ENCODE results near the gene CCDC63.

The CCDC63 gene

DNA sequence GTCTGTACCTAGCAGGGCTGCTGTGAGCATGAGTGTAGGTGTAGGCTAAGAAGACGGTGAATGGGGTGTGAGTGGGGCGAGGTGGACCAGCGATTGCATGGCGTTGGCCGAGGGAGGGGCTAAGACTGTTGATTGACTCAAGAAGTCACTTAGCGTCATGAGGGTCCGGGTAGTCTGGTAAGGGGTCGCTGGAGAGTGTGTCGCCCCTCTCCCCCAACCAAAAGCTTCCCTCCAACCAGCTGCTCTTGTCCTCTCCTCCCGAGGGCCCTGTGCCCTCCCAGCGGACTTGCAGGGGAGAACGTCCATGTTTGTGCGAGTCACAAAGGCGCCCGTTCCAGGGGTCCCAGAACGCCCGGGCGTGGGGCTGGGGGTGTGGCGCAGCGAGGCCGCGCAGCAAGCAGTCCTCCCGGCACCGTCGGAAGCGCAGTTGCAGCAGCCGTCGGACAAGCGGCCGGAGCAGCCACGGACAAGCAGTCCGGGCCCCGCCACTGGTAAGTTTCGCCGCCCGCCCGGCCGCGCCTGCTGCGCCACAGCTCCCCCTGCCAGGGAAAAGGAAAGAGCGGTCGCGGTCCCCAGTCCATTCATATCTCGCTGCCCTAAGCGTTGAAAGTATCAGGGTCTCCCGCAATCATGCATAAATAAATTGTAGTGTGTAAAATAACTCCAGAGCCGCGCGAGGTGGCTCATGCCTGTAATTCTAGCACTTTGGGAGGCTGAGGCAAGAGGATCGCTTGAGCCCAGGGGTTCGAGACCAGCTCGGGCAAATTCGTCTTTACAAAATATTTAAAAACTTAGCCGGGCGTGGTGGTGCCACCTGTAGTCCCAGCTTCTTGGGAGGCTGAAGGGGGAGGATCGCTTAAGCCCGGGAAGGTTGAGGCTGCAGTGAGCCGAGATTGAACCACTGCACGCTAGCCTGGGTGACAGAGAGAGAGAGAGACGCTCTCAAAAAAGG lies at the start of gene CCDC63:
CCDC63 (plus strand) TSS at position 373 of the 952 bp plus-strand sequence. CDS start 5,968 bp downstream, outside the sequence.
- no peak for DNase-seq (ENCODE audit: low spot score)

DNA sequence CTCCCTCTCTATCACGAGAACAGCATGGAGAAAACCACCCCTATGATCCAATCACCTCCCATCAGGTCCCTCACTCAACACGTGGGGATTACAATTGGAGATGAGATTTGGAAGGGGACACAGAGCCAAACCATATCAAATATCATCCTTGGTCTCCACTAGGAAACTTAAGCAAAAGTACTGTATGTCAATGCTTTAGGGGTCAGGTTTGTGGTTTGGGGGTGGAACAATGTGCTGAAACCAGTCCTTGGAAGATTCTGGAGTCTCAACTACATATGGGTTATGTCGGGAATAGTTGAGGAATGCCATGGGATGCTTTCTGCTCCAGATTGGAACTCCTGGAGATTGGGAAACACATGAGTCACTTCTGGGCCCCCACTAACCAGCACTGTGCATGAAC lies 48.3 kb upstream of the CCDC63 start:
- DNase-seq (ENCODE audit: low spot score): no peak

DNA sequence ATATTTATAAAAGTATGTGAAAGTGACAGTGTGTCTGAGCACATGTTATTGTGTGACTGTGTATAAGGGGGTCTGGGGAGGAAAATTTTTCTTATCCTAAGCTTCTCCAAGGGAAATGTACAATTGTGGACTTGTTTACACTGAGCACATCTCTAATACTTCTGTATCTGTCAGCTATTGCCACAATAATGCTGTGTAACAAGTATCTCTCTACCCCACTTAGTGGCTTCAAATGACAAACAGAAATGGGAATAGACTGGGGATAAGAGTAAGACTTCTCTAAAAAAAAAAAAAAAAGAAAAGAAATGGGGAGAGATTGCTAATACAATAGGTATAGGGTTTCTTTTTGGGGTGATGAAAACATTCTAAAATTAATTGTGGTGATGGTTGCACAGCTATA lies 44.3 kb upstream of the CCDC63 start:
- no peak for DNase-seq (ENCODE audit: low spot score)

DNA sequence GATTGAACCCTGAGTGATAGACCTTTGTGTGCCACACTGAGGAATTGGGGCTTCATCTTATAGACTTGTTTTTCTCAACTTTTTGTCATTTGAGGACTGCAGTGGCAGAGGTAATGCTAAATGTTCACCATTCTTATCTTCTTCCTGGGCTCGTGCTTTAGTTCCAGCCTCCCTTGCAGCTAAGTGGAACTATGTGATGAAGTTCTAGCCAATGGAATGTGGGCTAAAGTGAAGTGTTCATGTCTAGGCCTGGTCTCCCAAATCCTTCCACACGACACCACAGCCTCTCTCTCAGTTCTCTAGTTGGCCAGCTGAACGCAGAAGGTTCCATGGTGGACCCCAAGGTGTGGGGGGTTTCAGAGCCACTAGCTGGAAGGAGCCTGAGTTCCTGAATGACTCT lies 42.4 kb upstream of the CCDC63 start:
- no peak for DNase-seq (ENCODE audit: low spot score)

DNA sequence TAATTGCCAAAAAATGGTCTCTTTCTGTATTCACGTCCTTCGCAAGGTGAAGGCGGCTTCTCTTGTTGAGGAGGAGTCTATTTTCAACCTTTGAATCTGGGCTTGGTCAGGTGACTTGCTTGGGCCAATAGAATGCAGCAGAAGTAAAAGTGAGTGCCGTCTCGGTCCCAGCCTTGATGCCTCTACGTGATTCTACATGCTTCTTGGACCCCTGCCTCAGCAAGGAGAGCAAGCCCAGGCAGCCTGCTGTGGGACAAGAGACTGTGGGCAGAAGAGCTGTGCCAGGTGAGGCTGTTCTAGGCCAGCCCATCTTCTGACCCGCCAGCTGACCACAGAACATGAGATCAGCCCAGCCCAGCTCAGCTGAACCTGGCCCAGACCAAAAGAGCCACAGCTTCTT lies 39.1 kb upstream of the CCDC63 start:
- no peak for DNase-seq (ENCODE audit: low spot score)

DNA sequence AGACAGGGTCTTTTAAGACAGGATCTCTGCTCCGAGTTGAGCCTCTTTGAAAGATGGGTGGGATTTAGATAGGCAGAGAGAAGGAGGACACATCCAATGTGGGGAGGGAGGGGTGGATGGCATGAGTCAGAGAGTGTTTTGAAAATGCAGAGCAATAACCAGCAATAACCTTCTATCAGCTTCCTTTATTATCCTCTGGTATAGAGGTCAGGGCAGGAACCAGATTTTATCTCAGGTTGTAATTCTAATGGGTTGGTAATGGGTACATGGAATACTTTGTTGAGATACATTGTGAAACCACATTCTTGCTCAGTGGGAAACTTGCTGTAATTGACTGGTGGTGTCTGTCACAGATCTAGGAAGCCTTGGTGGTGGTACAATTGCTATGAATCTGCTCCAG lies 37.6 kb upstream of the CCDC63 start:
- DNase-seq (ENCODE audit: low spot score): no peak

DNA sequence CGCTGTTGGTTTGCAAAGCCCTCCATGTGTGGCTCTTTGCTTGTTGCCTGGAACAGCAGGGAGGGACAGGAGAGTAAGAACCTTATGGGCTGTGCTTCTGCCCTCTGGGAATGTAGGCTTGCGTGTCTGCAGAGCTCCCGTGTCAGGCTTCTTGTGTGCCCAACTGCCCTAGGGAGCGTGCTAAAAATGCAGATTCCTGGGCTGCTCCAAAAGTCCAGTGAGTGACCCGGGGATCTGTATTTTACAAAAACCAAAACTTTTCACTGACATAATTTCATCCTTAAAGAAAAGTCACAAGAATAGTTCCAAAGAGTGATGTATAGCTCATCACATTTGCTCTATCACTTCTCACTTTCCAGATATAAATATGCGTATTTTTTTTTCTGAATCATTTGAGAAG lies 34.8 kb upstream of the CCDC63 start:
- DNase-seq (ENCODE audit: low spot score): no peak

DNA sequence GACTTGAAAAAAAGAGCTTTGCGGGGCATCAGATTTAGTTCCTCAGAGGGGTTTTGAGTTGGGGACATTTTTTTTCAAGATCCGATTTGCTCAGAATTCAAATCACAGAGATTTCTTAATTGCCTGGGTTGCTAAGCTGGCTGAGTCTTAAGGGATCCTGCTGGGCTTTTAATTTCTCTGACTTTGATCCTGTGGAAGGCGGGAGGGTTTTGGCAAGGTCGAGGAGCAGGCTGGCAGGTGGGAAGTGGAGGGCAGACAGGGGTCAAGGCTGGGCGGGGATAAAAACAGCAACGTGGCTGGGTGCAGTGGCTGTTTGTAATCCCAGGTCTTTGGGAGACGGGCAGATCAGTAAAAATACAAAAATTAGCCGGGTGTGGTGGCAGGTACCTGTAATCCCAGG lies 33.5 kb upstream of the CCDC63 start:
- DNase-seq (ENCODE audit: low spot score): no peak

DNA sequence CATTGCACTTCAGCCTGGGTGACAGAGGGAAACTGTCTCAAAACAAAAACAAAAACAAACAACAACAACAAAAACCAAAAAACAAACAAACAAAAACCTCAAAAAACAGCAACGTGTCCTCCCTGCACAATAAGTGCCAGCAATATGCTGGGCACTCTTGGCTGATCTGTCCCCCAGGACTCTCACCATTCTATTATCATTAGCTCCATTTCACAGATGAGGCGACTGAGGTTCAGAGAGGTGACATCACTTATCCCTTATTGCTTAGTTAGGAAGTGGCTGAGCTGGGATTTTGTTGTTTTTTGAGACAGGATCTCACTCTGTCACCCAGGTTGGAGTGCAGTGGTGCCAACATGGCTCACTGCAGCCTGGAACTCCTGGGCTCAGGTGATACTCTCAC lies 33.0 kb upstream of the CCDC63 start:
- DNase-seq (ENCODE audit: low spot score): no peak

DNA sequence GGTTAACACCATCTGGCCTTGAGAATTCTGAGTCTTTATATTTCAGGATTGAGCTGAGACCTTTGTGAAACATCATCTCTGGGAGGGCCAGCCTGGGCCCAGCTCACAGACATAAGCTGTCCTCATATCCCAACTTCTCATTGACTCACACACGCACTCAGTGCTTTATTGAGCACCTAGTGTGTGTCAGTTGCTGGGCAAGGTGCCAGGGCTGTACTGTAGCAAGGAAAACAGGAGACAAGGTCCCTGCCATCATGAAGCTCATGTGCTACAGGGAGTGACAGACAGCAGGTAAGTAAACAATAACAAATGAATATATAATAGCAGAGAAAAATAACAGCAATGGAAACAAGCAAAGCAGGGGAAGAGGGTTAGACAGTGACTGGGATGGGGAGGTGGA lies 30.5 kb upstream of the CCDC63 start:
- no peak for DNase-seq (ENCODE audit: low spot score)

DNA sequence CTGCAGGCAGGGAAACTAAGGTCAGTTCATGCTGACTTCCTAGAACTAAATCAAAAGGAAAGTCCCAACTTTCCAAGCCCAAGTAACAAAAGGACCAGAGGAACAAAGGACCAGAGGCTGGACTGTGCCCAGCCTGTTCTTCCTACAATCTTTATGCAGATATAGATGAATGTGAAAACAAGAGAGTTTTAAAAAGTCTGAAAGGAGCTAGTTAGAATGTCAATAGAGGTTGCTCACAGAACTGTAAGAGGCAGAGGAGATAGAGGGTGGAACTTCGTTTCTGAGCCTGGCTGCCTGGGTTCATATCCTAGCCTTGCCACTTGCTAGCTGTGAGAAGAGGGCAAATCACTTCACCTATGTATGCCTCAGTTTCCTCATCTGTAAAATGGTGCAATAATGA lies 30.0 kb upstream of the CCDC63 start:
- no peak for DNase-seq (ENCODE audit: low spot score)

DNA sequence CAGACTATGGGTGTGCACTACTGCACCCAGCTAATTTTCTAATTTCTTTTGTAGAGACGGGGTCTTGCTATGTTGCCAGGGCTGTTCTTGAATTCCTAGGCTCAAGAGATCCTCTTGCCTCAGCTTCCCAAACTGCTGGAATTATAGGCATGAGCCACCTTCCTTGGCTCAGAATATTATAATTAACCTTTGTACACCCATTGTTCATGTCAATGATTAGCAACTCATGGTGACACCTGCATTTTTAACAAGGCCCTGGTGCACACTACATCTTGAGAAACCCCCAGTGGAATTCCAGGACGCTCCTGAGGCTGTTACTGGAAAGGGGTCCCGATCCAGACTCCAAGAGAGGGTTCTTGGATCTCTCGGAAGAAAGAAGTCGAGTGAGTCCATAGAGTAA lies 28.3 kb upstream of the CCDC63 start:
- no peak for DNase-seq (ENCODE audit: low spot score)

DNA sequence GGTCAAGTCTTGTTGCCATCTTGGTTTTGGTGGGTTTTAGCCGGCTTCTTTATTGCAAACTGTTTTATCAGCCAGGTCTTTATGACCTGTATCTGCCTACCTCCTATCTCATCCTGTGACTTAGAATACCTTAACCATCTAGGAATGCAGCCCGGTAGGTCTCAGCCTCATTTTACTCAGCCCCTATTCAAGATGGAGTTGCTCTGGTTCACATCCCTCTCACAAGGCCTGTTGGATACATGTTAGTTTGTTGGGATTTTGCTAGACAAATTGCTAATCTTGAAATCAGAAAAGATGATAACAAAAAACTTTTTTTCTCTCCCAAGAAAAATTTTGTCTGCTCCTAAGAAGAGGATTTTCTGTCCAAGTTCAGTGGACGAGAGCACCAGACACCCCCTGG lies 27.6 kb upstream of the CCDC63 start:
- DNase-seq (ENCODE audit: low spot score): no peak

DNA sequence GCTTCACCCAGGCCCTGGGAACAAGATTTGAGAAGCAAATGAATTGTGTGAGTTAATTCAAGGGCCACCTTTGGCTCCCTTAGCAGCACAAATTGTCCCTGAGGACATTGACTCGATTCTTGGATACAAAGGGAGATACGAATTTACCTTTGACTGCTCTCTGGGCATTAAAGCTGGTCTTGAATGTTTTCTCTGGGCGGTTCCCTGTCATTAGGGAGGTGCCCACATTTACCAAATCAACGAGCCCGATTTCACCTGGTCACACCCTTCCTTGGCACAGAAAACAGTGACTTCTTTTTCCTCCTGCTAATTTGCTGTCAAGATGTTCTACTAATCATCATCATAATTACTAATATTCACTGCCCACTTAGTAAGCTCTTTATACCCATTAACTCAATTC lies 27.1 kb upstream of the CCDC63 start:
- DNase-seq (ENCODE audit: low spot score): no peak

DNA sequence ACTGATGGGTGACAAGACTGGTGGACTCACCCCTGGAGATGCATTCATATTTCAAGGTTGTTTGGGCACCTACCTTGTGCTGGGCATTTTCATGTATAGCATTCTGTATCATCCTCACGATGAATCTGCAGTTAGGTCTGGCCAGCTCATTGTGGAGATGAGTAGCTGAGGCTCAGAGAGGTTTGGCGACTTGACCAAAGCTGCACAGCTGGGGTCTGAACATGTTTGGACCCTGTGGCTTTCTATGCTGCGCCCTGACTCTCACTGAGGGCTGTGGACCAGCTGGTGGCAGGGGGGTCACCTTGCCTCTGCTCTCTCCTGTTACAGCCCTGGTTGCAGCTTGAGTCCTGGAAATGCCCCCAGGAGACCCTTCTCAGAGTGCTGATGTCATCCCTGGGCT lies 24.9 kb upstream of the CCDC63 start:
- no peak for DNase-seq (ENCODE audit: low spot score)

DNA sequence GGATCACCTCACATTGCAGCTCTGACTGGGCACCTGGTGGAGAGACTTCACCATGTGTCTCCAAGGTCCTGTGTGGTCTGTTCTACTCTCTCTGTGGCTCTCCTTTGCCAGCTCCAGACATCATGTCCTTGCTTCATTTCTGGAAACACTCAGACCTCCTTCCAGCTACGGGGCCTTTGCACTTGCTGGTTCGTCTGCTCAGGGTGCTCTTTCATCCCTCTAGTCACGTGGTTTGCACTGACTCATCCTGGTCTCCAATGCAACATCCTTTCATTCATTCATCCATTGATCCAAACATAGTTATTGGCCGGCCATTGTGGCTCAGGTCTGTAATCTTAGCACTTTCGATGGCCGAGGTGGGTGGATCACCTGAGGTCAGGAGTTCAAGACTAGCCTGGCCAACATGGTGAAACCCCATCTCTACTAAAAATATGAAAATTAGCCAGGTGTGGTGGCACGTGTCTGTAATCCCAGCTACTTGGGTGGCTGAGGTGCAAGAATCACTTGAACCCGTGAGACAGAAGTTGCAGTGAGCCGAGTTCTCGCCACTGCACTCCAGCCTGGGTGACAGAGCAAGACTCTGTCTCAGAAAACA lies 23.9 kb upstream of the CCDC63 start:
- DNase-seq (ENCODE audit: low spot score): no peak

DNA sequence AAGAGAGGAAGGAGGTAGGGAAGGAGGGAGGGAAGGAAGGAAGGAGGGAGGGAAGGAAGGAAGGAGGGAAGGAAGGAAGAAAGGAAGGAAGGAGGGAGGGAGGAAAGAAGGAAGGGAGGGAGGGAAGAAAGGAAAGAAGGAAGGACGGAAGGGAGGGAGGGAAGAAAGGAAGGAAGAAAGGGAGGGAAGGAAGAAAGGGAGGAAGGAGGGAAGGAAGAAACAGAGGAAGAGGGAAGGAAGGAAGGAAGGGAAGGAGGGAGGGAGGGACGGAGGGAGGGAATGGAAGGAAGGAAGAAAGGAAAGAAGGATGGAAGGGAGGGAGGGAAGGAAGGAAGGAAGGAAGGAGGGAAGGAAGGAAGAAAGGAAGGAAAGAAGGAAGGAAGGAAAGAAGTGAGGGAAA lies 22.4 kb upstream of the CCDC63 start:
- no peak for DNase-seq (ENCODE audit: low spot score)

DNA sequence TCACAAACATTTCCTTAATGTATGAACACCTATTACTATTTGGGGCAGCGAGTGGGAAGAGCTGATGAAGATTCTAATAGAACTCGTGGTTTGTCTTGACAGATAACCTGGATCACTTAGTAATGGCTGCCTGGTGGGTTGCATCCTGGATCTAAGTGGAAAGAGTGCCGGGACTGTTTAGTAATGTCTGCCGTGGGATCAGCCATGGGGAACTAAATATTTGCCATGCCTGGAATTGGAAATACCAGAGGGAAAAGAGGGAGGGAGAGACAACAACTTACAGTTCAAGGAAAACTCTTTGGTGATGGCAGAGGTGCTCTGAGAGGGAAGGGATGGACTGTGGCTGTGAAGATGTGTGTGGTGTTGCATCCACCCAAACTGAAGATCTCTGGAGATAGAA lies 21.3 kb upstream of the CCDC63 start:
- no peak for DNase-seq (ENCODE audit: low spot score)

DNA sequence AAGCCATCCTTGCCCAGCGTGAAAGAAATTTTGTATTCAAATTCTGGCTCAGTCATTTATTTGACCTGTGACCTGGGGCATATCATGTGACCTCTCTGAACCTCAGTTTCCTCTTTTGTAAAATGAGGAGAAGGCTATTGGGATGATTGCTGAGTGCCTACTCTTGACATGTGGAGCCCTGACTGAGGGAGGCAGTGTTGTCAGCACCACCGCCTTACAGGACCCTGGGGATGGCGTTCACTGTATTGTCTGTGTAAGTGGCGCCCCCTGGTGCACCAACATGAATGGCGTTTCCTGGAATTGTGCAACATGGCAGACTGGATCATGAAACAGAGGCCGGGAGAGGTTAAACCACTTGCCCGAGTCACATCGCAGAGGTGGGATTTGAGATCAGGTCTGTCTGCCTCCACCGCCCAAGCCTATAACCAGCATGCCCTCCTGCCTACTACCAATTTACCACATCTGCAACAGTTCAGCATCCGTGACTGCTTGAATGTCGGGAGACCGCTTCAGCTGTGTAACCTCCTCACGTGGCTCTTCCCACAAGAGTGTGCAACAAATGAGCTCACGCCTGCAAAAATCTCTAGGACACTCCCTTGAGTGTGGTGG lies 20.1 kb upstream of the CCDC63 start:
- peak; percentile 80 for DNase-seq (ENCODE audit: low spot score)

DNA sequence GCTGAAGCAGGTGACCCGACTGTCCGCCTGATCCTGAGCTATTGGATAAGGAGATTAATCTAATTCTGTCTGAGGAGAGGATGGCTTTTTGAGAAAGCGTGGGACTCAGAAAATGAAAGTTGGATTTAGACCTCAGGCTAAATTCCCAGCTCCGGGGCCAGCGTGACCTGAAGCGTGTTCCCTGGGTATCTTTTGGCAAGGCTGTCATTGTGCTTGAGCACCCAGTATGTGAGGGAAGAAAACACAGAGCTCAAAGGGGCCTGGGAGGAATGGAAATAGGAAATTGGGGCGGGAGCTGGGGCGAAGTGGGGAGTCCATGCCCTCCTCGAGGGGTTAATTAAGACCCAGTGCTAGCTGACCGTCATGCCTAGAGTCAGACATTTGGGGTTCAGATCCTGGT lies 17.5 kb upstream of the CCDC63 start:
- no peak for DNase-seq (ENCODE audit: low spot score)

DNA sequence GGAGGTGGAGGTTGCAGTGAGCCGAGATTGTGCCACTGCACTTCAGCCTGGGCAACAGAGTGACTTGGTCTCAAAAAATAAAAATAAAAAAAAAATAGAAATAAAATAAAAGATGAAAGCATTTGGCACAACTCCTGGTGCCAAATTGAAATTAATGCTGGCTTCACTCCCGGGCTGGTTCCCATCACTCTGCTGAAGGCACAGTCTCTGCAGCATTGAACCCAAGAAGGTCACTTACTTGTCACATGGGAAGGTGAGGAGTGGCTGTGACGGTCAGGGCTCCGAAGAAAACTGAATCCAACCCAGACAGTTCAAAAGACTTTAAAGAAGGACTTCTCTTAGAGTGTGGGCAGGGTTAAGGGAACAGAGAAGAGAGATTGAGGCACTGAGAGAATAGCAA lies 10.5 kb upstream of the CCDC63 start:
- DNase-seq (ENCODE audit: low spot score): no peak

DNA sequence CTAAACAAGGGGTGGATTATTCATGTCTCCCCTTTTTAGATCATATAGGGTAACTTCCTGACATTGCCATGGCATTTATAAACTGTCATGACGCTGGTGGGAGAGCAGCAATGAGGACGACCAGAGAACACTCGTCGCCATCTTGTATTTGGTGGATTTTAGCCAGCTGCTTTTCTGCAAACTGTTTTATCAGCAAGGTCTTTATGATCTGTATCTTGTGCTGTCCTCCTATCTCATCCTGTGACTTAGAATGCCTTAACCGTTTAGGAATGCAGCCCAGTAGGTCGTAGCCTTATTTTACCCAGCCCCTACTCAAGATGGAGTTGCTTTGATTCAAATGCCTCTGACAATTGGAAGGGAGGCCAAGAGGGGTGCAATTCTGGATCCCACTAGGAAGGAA lies 5.8 kb upstream of the CCDC63 start:
- no peak for DNase-seq (ENCODE audit: low spot score)

DNA sequence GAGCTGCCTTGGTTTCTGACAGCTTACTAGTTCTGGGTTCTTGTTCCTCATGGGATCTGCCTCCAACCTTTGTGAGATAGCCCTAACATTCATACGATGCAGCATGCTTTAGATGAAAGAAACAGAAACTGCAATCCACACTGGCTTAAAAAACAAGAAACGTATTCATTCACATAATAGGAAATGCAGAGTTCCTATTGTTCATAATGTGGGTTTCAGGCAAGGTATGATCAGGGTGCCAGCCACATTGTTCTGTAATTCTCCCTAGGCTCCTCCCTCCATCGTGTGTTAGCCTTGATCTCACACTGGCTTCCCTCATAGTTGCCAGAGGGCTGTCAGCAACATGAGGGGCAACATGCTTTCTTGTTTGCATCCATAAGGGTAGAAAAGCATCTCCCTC lies 2.7 kb upstream of the CCDC63 start:
- no peak for DNase-seq (ENCODE audit: low spot score)

All from CD4-positive, alpha-beta T cell treated with Interleukin-6 at 100 ng/mL for 8 hours (primary cell).